ENCODE measurements around the gene PADI2. TPM values are rescaled to one million over a fixed set of nuclear protein-coding genes. Genes with fewer than 3 reads are reported as not detected.

Gene PADI2
- total RNA-seq (not detected in 2 replicates), polyA plus RNA-seq (not detected in 2 replicates), polyA minus RNA-seq (not detected in 2 replicates), Bru-seq, nascent RNA (not detected), BruChase-seq, experiment 1, labeled RNA remaining after a 6-hour chase (percentile 2 among the genes with signal in this experiment), BruChase-seq, experiment 2, labeled RNA remaining after a 2-hour chase (percentile 4 among the genes with signal in this experiment)
- polyA plus RNA-seq (2011; cell fraction: cytosol; rRNA removed) = 0.01 and 0.03 TPM in 2 replicates
- not detected in 2 replicates for polyA plus RNA-seq (2011; cell fraction: nucleus; rRNA removed)
- not detected in 2 replicates for polyA plus RNA-seq (2012)
- 1.2 TPM for polyA minus RNA-seq (2011; cell fraction: cytosol; rRNA and poly(A)+ RNA removed)
- not detected in 2 replicates for polyA minus RNA-seq (2011; cell fraction: nucleus; rRNA and poly(A)+ RNA removed)
- long read RNA-seq = 0 reads

- Histone ChIP-seq H3K9ac (replicated peaks; ENCODE audit: extremely low read depth, insufficient read depth, low read length) (no peak within 1 kb of the TSS), H3K4me3 (replicated peaks in 1 of 3; ENCODE audit: insufficient read depth in 1 of 3, low read depth in 1 of 3, low read length in 3 of 3) (peak within 1 kb of the TSS in 1 of 3 experiments; percentile 20)
- no TSS peak for BruUV-seq (replicated peaks)
Measured at GRCh38 chr1:17119076-17119772, at the start of gene PADI2. Gene PADI2, minus strand, starts transcription at chr1:17119451. Its CDS starts 80 bp downstream, at chr1:17119371.

GRCh38 chr1:17168091-17168876, 49.0 kb upstream of the PADI2 start:
- Histone ChIP-seq H3K9me3 (replicated peaks; ENCODE audit: control insufficient read depth, insufficient read depth, low read length) (no peaks in the 10 kb centered on the region), H3K9ac (replicated peaks; ENCODE audit: extremely low read depth, insufficient read depth, low read length) (no peak overlapping the region), H2AFZ (ENCODE audit: low read depth, low read length) (no peak overlapping the region), H3K4me3 (replicated peaks in 1 of 3; ENCODE audit: insufficient read depth in 1 of 3, low read depth in 1 of 3, low read length in 3 of 3) (no peak overlapping the region), H3K36me3 (ENCODE audit: control insufficient read depth in 2 of 2, extremely low read depth in 1 of 2, insufficient read depth in 2 of 2, low read length in 2 of 2) (no peaks in the 10 kb centered on the region), H3K27ac (ENCODE audit: insufficient read depth, low read depth, low read length) (no peak overlapping the region), H3K4me1 (ENCODE audit: control insufficient read depth, extremely low read depth, insufficient read depth, low read length) (no peaks in the 10 kb centered on the region), H3K27me3 (ENCODE audit: control insufficient read depth in 2 of 2, insufficient read depth in 2 of 2, low read length in 2 of 2) (peaks cover 0 to 2% of the 10 kb centered on the region in 2 experiments), H3K4me2 (ENCODE audit: insufficient read depth, low read length) (no peak overlapping the region), H4K20me1 (replicated peaks; ENCODE audit: control insufficient read depth, extremely low read depth, insufficient read depth, low read length) (no peaks in the 10 kb centered on the region), H3K79me2 (ENCODE audit: control insufficient read depth, insufficient read depth, low read length) (no peaks in the 10 kb centered on the region), H3K9me1 (replicated peaks; ENCODE audit: control insufficient read depth, extremely low read depth, insufficient read depth, low read length) (no peaks in the 10 kb centered on the region)
- CTCF ChIA-PET = no interaction called here
- intact Hi-C loops (cut with micrococcal nuclease) (no loop called here), dilution Hi-C loops (cut with MboI; ENCODE audit: extremely low pct_ligation_motif_present, low sequenced_read_pairs) (no loop called here)
- no peak for TF ChIP-seq MAX (IDR thresholded peaks at IDR 0.05; ENCODE audit: insufficient read depth, insufficient read length)
- no peak for TF ChIP-seq JUN (IDR thresholded peaks at IDR 0.05; ENCODE audit: borderline replicate concordance, insufficient read depth, insufficient read length, low read depth)
- no peak for TF ChIP-seq POLR2A (IDR thresholded peaks at IDR 0.05; ENCODE audit: low read depth, low read length)
- TF ChIP-seq FOS (IDR thresholded peaks at IDR 0.05; ENCODE audit: borderline replicate concordance, insufficient read depth, low read length) = no peak
- TF ChIP-seq EZH2 (IDR thresholded peaks at IDR 0.05; ENCODE audit: borderline replicate concordance, low read depth, low read length, severe bottlenecking) = no peak
- no peak for TF ChIP-seq CTCF (IDR thresholded peaks at IDR 0.05; ENCODE audit: extremely low read depth in 1 of 2, insufficient read depth in 1 of 2, low read depth in 1 of 2, low read length in 2 of 2)
- no peak for TF ChIP-seq GATA2 (IDR thresholded peaks at IDR 0.05; ENCODE audit: insufficient read depth, insufficient read length, low read depth, low read length)
- no peak for TF ChIP-seq MYC (IDR thresholded peaks at IDR 0.05; ENCODE audit: low read depth, low read length)
- TF ChIP-seq POLR2AphosphoS5 (IDR thresholded peaks at IDR 0.05; ENCODE audit: insufficient read depth, low read depth, low read length) = no peak
- BruUV-seq (replicated peaks) = no TSS peak
- DNase-seq (ENCODE audit: low read depth, low spot score) (no peak), FAIRE-seq (no peak)
- POLR2A ChIA-PET = no interaction called here

More at GRCh38 chr1:17119076-17119772, at the start of gene PADI2:
- H4K20me1 ChIP-seq (replicated peaks; ENCODE audit: control insufficient read depth, extremely low read depth, insufficient read depth, low read length) = no peaks in the 10 kb centered on the region
- peak within 1 kb of the TSS; percentile 56 for H2AFZ ChIP-seq (ENCODE audit: low read depth, low read length)
- FAIRE-seq (peak; percentile 76), DNase-seq (ENCODE audit: low read depth, low spot score) (peak; percentile 46)
- CTCF ChIA-PET = interaction anchor here (1.0 to 1.9 kb wide), 2 partner anchors 59 to 154 kb away, joined by 3 to 7 read pairs; no protein-coding TSS in a partner anchor
- H3K27ac ChIP-seq (ENCODE audit: insufficient read depth, low read depth, low read length) = no peak within 1 kb of the TSS
- H3K4me1 ChIP-seq (ENCODE audit: control insufficient read depth, extremely low read depth, insufficient read depth, low read length) = peaks cover 15% of the 10 kb centered on the region
- H3K36me3 ChIP-seq (ENCODE audit: control insufficient read depth in 2 of 2, extremely low read depth in 1 of 2, insufficient read depth in 2 of 2, low read length in 2 of 2) = no peaks in the 10 kb centered on the region
- dilution Hi-C loops (cut with MboI; ENCODE audit: extremely low pct_ligation_motif_present, low sequenced_read_pairs) = no loop called here
- peak within 1 kb of the TSS; percentile 9 for H3K4me2 ChIP-seq (ENCODE audit: insufficient read depth, low read length)
- no peaks in the 10 kb centered on the region for H3K9me1 ChIP-seq (replicated peaks; ENCODE audit: control insufficient read depth, extremely low read depth, insufficient read depth, low read length)
- POLR2A ChIA-PET = no interaction called here
- H3K79me2 ChIP-seq (ENCODE audit: control insufficient read depth, insufficient read depth, low read length) = no peaks in the 10 kb centered on the region
- peaks cover 20 to 22% of the 10 kb centered on the region in 2 experiments for H3K27me3 ChIP-seq (ENCODE audit: control insufficient read depth in 2 of 2, insufficient read depth in 2 of 2, low read length in 2 of 2)
- peak; percentile 84 for TF ChIP-seq EZH2 (IDR thresholded peaks at IDR 0.05; ENCODE audit: borderline replicate concordance, low read depth, low read length, severe bottlenecking)
- TF ChIP-seq MYC (IDR thresholded peaks at IDR 0.05; ENCODE audit: low read depth, low read length) = no peak
- TF ChIP-seq POLR2AphosphoS5 (IDR thresholded peaks at IDR 0.05; ENCODE audit: insufficient read depth, low read depth, low read length) = no peak
- TF ChIP-seq FOS (IDR thresholded peaks at IDR 0.05; ENCODE audit: borderline replicate concordance, insufficient read depth, low read length) = no peak
- no peaks in the 10 kb centered on the region for H3K9me3 ChIP-seq (replicated peaks; ENCODE audit: control insufficient read depth, insufficient read depth, low read length)
- intact Hi-C loops (cut with micrococcal nuclease) = no loop called here
